Fibroblast of pulmonary artery (primary cell): Measurements from ENCODE around the gene GSX2.

ENCODE experiments used
- DNase-seq: peaks from one replicate; pipeline ENCODE4 v3.0.0-alpha.2; 2010; ENCODE audit warnings: low read depth
- H3K4me3 ChIP-seq: replicated peaks from 2 replicates; pipeline ENCODE4 v1.5.1; 2011; ENCODE audit warnings: low read depth, mild to moderate bottlenecking, control low read depth, low read length, moderate library complexity
- CTCF ChIP-seq: IDR thresholded peaks from 2 replicates; pipeline ENCODE4 v1.5.1; 2011; ENCODE audit warnings: mild to moderate bottlenecking, control low read depth, low read length, inconsistent platforms; ENCODE audit errors: missing control alignments

The GSX2 gene

GRCh38 chr4:54140287-54140686, 40.3 kb downstream of the GSX2 start:
- H3K4me3 ChIP-seq: no peak overlapping the region
- DNase-seq: no peak
- no peak for TF ChIP-seq CTCF

GRCh38 chr4:54144199-54144598, 44.2 kb downstream of the GSX2 start:
- no peak overlapping the region for H3K4me3 ChIP-seq
- DNase-seq: no peak
- TF ChIP-seq CTCF: no peak

GRCh38 chr4:54144661-54145171, 44.8 kb downstream of the GSX2 start:
- no peak overlapping the region for H3K4me3 ChIP-seq
- no peak for DNase-seq
- TF ChIP-seq CTCF: no peak

- no peak overlapping the region for H3K4me3 ChIP-seq
- no peak for DNase-seq
- TF ChIP-seq CTCF: no peak
Measured at GRCh38 chr4:54146139-54146538, 46.2 kb downstream of the GSX2 start.

- TF ChIP-seq CTCF: no peak
- no peak for DNase-seq
- no peak overlapping the region for H3K4me3 ChIP-seq
Measured at GRCh38 chr4:54149323-54149722, 49.4 kb downstream of the GSX2 start.
